ENCODE results near the gene ARL6IP6. TPM values are rescaled to one million over a fixed set of nuclear protein-coding genes. Genes with fewer than 3 reads are reported as not detected.
"Not testable (repeated sequence)": the region's sequence is repeated elsewhere in the genome, so short reads cannot be mapped to it uniquely, and the experiment has no call there.

The ARL6IP6 gene
- total RNA-seq, 4 donors from 2014 or later = 8.7 to 47.1 (median 22.8) TPM

DNA sequence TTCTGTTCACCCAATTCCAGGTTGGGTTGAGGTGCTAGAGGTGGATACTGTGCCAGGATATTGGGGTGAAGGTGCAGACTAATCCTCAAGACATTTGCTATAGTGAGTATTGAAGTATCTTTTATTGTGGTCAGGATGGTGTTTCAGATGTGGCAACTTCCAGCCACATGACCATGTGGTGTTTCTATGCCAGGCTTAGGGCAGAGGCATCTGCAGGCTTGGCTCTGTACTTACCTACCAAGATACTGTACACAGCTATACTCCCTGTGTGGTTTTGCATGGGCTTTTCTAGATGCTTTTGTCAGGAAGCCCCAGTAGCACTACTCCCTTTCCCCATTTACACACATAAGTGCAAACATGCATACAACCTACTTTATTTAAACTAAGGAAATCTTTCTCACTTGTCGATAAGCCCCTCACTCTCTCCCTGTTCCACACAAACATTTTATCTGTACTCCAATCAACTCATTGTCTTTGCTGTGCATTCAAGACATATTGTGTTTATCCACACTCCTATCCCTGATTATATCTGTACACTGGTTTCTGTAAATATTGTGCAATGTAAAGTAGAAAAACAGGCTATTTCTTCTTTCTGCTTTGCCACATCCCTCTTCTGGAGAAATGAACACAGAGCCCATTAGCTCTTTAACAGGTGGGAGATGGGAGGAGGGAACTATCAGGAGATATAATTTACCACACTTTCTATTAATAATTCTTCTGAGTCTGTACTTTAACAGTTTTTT lies 12.3 kb downstream of the ARL6IP6 start:
- Histone ChIP-seq H3K4me1 (no peaks in the 10 kb centered on the region), H3K36me3 (no peaks in the 10 kb centered on the region), H3K4me3 (no peak overlapping the region), H3K9me3 (no peaks in the 10 kb centered on the region), H3K27me3 (no peaks in the 10 kb centered on the region), H3K27ac (no peak overlapping the region)
- TF ChIP-seq, protein P1, sequence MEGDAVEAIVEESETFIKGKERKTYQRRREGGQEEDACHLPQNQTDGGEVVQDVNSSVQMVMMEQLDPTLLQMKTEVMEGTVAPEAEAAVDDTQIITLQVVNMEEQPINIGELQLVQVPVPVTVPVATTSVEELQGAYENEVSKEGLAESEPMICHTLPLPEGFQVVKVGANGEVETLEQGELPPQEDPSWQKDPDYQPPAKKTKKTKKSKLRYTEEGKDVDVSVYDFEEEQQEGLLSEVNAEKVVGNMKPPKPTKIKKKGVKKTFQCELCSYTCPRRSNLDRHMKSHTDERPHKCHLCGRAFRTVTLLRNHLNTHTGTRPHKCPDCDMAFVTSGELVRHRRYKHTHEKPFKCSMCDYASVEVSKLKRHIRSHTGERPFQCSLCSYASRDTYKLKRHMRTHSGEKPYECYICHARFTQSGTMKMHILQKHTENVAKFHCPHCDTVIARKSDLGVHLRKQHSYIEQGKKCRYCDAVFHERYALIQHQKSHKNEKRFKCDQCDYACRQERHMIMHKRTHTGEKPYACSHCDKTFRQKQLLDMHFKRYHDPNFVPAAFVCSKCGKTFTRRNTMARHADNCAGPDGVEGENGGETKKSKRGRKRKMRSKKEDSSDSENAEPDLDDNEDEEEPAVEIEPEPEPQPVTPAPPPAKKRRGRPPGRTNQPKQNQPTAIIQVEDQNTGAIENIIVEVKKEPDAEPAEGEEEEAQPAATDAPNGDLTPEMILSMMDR (IDR thresholded peaks at IDR 0.05) = no peak
- TF ChIP-seq POLR2A (IDR thresholded peaks at IDR 0.05) = no peak
- DNase-seq = no peak
- intact Hi-C loops (cut with DNase I; ENCODE audit: low total_unique reads) = no loop called here

DNA sequence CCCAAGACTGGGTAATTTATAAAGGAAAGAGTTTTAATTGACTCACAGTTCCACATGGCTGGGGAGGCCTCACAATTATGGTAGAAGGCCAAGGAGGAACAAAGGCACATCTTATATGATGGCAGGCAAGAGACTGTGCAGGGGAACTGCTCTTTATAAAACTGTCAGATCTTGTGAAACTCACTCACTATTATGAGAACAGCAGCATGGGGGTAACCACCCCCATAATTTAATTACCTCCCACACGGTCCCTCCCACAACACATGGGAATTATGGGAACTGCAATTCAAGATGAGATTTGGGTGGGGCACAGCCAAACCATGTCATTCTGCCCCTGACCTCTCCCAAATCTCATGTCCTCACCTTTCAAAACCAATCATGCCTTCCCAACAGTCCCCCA lies 19.1 kb downstream of the ARL6IP6 start:
- H3K4me1 ChIP-seq; H3K27ac ChIP-seq; H3K36me3 ChIP-seq; intact Hi-C loops (cut with DNase I; ENCODE audit: low total_unique reads); DNase-seq; H3K27me3 ChIP-seq; H3K4me3 ChIP-seq; H3K9me3 ChIP-seq: not testable (repeated sequence)

DNA sequence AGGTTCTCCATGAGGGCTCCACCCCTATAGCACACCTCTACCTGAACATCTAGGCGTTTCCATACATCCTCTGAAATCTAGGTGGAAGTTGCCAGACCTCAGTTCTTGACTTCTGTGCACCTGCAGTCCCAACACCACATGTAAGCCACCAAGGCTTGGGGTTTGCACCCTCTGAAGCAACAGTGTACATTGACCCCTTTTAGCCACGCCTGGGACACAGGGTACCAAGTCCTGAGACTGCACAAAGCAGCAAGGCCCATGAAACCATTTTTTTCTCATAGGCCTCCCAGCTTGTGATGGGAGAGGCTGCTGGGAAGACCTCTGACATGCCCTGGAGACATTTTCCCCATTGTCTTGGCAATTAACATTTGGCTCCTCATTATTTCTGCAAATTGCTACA lies 20.0 kb downstream of the ARL6IP6 start:
- TF ChIP-seq, protein P1 (IDR thresholded peaks at IDR 0.05) = no peak
- TF ChIP-seq POLR2A (IDR thresholded peaks at IDR 0.05) = no peak
- intact Hi-C loops (cut with DNase I; ENCODE audit: low total_unique reads) = no loop called here

DNA sequence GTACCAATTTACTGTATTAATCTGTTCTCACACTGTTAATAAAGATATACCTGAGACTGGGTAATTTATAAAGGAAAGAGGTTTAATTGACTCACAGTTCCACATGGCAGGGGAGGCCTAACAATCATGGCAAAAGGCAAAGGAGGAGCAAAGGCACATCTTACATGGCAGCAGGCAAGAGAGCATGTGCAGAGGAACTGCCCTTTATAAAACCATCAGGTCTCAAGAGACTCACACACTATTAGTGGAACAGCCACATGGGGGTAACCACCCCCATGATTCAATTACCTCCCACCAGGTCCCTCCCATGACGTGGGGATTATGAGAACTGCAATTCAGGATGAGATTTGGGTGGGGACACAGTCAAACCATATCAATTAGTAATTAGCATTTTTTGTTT lies 21.3 kb downstream of the ARL6IP6 start:
- H3K4me1 ChIP-seq; H3K27ac ChIP-seq; H3K9me3 ChIP-seq; H3K4me3 ChIP-seq; DNase-seq; intact Hi-C loops (cut with DNase I; ENCODE audit: low total_unique reads); H3K36me3 ChIP-seq; H3K27me3 ChIP-seq: not testable (repeated sequence)

More for the DNA sequence above, 20.0 kb downstream of the ARL6IP6 start:
- Histone ChIP-seq H3K36me3 (no peaks in the 10 kb centered on the region), H3K4me1 (no peaks in the 10 kb centered on the region), H3K27me3 (no peaks in the 10 kb centered on the region), H3K4me3 (no peak overlapping the region), H3K27ac (no peak overlapping the region), H3K9me3 (no peaks in the 10 kb centered on the region)
- no peak for DNase-seq

DNA sequence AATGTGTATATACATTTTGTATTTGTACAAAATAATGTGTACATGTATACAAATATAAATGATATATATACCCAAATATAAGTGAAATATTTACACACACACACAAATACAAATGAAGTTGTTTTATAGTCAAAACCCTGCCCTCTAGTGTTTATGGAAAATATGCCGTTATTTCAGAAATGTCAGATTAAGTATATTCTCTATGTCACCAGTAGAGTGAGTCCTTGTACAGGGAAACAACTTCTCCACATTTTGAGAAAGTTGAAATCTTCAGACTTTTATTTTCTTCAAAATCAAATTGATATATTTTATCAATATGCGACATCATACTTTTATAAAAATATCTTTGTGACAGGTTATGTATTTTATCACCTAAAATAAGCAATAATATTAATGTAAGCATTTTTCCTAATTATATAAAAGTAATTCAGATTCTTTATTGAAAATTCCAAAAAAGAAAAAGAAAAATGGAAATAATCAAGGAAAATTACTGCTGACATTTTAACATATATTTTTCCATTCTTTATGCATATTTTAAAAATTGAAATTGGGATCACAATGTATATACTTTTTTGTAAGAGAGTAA lies 22.4 kb downstream of the ARL6IP6 start:
- no peaks in the 10 kb centered on the region for H3K36me3 ChIP-seq
- H3K4me3 ChIP-seq = no peak overlapping the region
- H3K4me1 ChIP-seq = no peaks in the 10 kb centered on the region
- H3K27me3 ChIP-seq = no peaks in the 10 kb centered on the region
- TF ChIP-seq, protein P1 (IDR thresholded peaks at IDR 0.05) = peak; percentile 76 to 82 (median 78)
- no peak for TF ChIP-seq POLR2A (IDR thresholded peaks at IDR 0.05)
- no peak for DNase-seq
- no peaks in the 10 kb centered on the region for H3K9me3 ChIP-seq
- H3K27ac ChIP-seq = no peak overlapping the region
- intact Hi-C loops (cut with DNase I; ENCODE audit: low total_unique reads) = no loop called here

DNA sequence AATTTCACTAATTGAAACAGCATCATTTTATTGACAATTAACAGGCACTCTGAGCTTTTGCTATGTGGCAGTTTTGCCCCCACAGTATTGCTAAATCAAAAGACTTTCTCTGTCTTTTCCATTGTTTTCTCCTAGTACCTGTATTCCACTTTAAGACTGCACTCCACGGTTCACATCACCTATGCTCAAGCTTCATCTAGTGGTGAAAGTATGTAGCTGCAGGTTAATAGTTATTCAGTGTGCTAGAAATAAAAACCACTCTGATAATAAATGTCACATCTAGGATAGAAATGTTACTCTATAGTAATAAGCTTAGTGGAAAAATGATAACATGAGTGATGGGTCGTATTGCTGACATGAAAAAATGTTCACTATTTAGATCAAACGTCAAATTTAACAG lies 24.6 kb downstream of the ARL6IP6 start:
- Histone ChIP-seq H3K27me3 (no peaks in the 10 kb centered on the region), H3K36me3 (no peaks in the 10 kb centered on the region), H3K4me3 (no peak overlapping the region), H3K9me3 (no peaks in the 10 kb centered on the region), H3K4me1 (no peaks in the 10 kb centered on the region), H3K27ac (no peak overlapping the region)
- intact Hi-C loops (cut with DNase I; ENCODE audit: low total_unique reads) = no loop called here
- no peak for DNase-seq
- no peak for TF ChIP-seq POLR2A (IDR thresholded peaks at IDR 0.05)
- TF ChIP-seq, protein P1 (IDR thresholded peaks at IDR 0.05) = peak in 2 of 4 experiments; percentile 20 to 33

DNA sequence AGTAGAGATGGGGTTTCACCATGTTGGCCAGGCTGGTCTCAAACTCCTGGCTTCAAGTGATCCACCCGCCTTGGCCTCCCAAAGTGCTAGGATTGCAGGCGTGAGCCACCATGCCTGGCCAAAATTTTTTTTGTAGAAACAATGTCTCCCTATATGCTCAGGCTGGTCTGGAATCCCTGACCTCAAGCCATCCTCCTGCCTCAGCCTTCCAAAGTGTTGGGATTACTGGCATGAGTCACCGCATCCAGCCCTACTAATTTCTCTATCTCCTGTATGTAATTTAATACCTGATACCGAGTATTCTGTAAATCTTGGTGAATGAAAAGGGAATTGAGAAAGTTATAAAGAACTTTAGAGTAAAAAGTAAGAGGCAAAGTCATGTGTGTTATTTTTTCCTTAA lies 29.3 kb downstream of the ARL6IP6 start:
- H3K27me3 ChIP-seq; H3K4me3 ChIP-seq; H3K4me1 ChIP-seq; H3K36me3 ChIP-seq; intact Hi-C loops (cut with DNase I; ENCODE audit: low total_unique reads); H3K27ac ChIP-seq; H3K9me3 ChIP-seq; DNase-seq: not testable (repeated sequence)

All from uterus (tissue), 4 donors.